ENCODE results near the gene ARHGAP26.
"Not testable (repeated sequence)": the region's sequence is repeated elsewhere in the genome, so short reads cannot be mapped to it uniquely, and the experiment has no call there.

Gene ARHGAP26

GRCh38 chr5:143199843-143200242 lies 429.7 kb downstream of the ARHGAP26 start:
- no peak for DNase-seq

- no peak for DNase-seq
These were observed 430.7 kb downstream of the ARHGAP26 start for GRCh38 chr5:143200781-143201398.

GRCh38 chr5:143201589-143201988 lies 431.4 kb downstream of the ARHGAP26 start:
- DNase-seq, result no peak

GRCh38 chr5:143203301-143203956 lies 433.3 kb downstream of the ARHGAP26 start:
- not testable (repeated sequence) for DNase-seq

- DNase-seq, result no peak
These were observed 434.5 kb downstream of the ARHGAP26 start for GRCh38 chr5:143204474-143205246.

GRCh38 chr5:143205386-143205785 lies 435.2 kb downstream of the ARHGAP26 start:
- no peak for DNase-seq

- no peak for DNase-seq
These were observed 435.7 kb downstream of the ARHGAP26 start for GRCh38 chr5:143205883-143206195.

GRCh38 chr5:143206196-143207053 lies 436.2 kb downstream of the ARHGAP26 start:
- DNase-seq, result no peak

GRCh38 chr5:143207058-143207457 lies 436.9 kb downstream of the ARHGAP26 start:
- DNase-seq, result no peak

- DNase-seq, result no peak
These were observed 437.6 kb downstream of the ARHGAP26 start for GRCh38 chr5:143207563-143208364.

- DNase-seq, result no peak
These were observed 438.1 kb downstream of the ARHGAP26 start for GRCh38 chr5:143208365-143208641.

GRCh38 chr5:143208781-143209510 lies 438.8 kb downstream of the ARHGAP26 start:
- DNase-seq, result no peak

- no peak for DNase-seq
These were observed 439.8 kb downstream of the ARHGAP26 start for GRCh38 chr5:143209881-143210395.

GRCh38 chr5:143210576-143210975 lies 440.4 kb downstream of the ARHGAP26 start:
- DNase-seq, result no peak

GRCh38 chr5:143212261-143212660 lies 442.1 kb downstream of the ARHGAP26 start:
- no peak for DNase-seq

GRCh38 chr5:143213231-143213850 lies 443.2 kb downstream of the ARHGAP26 start:
- DNase-seq, result no peak

GRCh38 chr5:143213851-143214363 lies 443.7 kb downstream of the ARHGAP26 start:
- no peak for DNase-seq

GRCh38 chr5:143214458-143214857 lies 444.3 kb downstream of the ARHGAP26 start:
- DNase-seq, result no peak

- DNase-seq, result no peak
These were observed 444.7 kb downstream of the ARHGAP26 start for GRCh38 chr5:143214890-143215289.

GRCh38 chr5:143215690-143216089 lies 445.5 kb downstream of the ARHGAP26 start:
- DNase-seq, result no peak

GRCh38 chr5:143216211-143216610 lies 446.0 kb downstream of the ARHGAP26 start:
- DNase-seq, result no peak
